Endodermal cell (in vitro differentiated cells): ENCODE data around the gene EXD3. TPM values are rescaled to one million over a fixed set of nuclear protein-coding genes. Genes with fewer than 3 reads are reported as not detected.
A peak's percentile ranks its signal among the peaks of the same experiment; 100 is the strongest.

Experiments used
- DNase-seq: peaks from one replicate; pipeline ENCODE4 v3.0.0-alpha.2; 2017
- H3K27ac ChIP-seq: 2 replicates; pipeline ENCODE4 v1.5.1; 2013; ENCODE audit warnings: mild to moderate bottlenecking, low read depth, low read length, moderate library complexity
- H3K27me3 ChIP-seq: 2 replicates; pipeline ENCODE4 v1.6.1; 2013; ENCODE audit warnings: mild to moderate bottlenecking, low read length, moderate library complexity; ENCODE audit not compliant: insufficient read depth, control insufficient read depth, poor library complexity, severe bottlenecking
- H3K36me3 ChIP-seq: 2 replicates; pipeline ENCODE4 v1.7.0; 2013; ENCODE audit warnings: mild to moderate bottlenecking, low read length, moderate library complexity; ENCODE audit not compliant: control insufficient read depth, insufficient read depth
- H3K4me1 ChIP-seq: one replicate; pipeline ENCODE4 v1.7.0; 2013; ENCODE audit warnings: low read length; ENCODE audit not compliant: control insufficient read depth, insufficient read depth
- H3K4me3 ChIP-seq: 2 replicates; pipeline ENCODE4 v1.5.1; 2013; ENCODE audit warnings: mild to moderate bottlenecking, low read length, moderate library complexity
- H3K9ac ChIP-seq: 2 replicates; pipeline ENCODE4 v1.6.1; 2013; ENCODE audit warnings: mild to moderate bottlenecking, low read length, moderate library complexity; ENCODE audit not compliant: poor library complexity, severe bottlenecking; ENCODE audit errors: extremely low read depth
- H3K9me3 ChIP-seq: 2 replicates; pipeline ENCODE4 v1.6.1; 2013; ENCODE audit warnings: mild to moderate bottlenecking, low read length, moderate library complexity; ENCODE audit not compliant: control insufficient read depth
- H3K27ac Mint-ChIP-seq: 2 replicates; pipeline ENCODE4 v1.8.0; 2020; ENCODE audit warnings: mixed read lengths
- H3K27me3 Mint-ChIP-seq: 2 replicates; pipeline ENCODE4 v1.8.0; 2021; ENCODE audit warnings: mild to moderate bottlenecking, mixed read lengths; ENCODE audit not compliant: insufficient read depth
- H3K36me3 Mint-ChIP-seq: 2 replicates; pipeline ENCODE4 v1.8.0; 2020; ENCODE audit warnings: low read depth, mixed read lengths
- H3K4me1 Mint-ChIP-seq: 2 replicates; pipeline ENCODE4 v1.8.0; 2020; ENCODE audit warnings: mixed read lengths
- H3K4me3 Mint-ChIP-seq: 2 replicates; pipeline ENCODE4 v1.8.0; 2020; ENCODE audit warnings: mild to moderate bottlenecking, moderate library complexity, mixed read lengths
- H3K9me3 Mint-ChIP-seq: 2 replicates; pipeline ENCODE4 v1.8.0; 2020; ENCODE audit warnings: mild to moderate bottlenecking, mixed read lengths
- WGBS, 2 experiments: methylation state at CpG; one replicate each; pipeline versions ENCODE4 v1.1.5 to v1.1.7; 2013; ENCODE audit warnings: missing lambda C conversion rate in 2 of 2, mixed read lengths in 1 of 2; ENCODE audit not compliant: insufficient coverage in 1 of 2, insufficient read length in 1 of 2; 5-methylcytosine and 5-hydroxymethylcytosine counted together
- total RNA-seq, 2 donors: library from RNA; stranded (reverse); fragmentation: NEBNext Ultra II Directional in 1 of 2; extraction: Animal tissue kit (Norgen Biotek cat#: 25700) in 1 of 2; gene quantifications; 2 replicates in 1 of 2; 3 replicates in 1 of 2; pipeline ENCODE4 v1.2.1, GENCODE V29; 2021
- TF ChIP-seq, protein P1 (sequence below): fragments of 200-600 bp; sonication (generic); conservative IDR thresholded peaks from 2 replicates; pipeline ENCODE4 v1.5.0; 2021; ENCODE audit warnings: antibody characterized with exemption, mild to moderate bottlenecking

Gene EXD3
- total RNA-seq, 2 donors from 2014 or later = 15.5 to 31.0 TPM

DNA sequence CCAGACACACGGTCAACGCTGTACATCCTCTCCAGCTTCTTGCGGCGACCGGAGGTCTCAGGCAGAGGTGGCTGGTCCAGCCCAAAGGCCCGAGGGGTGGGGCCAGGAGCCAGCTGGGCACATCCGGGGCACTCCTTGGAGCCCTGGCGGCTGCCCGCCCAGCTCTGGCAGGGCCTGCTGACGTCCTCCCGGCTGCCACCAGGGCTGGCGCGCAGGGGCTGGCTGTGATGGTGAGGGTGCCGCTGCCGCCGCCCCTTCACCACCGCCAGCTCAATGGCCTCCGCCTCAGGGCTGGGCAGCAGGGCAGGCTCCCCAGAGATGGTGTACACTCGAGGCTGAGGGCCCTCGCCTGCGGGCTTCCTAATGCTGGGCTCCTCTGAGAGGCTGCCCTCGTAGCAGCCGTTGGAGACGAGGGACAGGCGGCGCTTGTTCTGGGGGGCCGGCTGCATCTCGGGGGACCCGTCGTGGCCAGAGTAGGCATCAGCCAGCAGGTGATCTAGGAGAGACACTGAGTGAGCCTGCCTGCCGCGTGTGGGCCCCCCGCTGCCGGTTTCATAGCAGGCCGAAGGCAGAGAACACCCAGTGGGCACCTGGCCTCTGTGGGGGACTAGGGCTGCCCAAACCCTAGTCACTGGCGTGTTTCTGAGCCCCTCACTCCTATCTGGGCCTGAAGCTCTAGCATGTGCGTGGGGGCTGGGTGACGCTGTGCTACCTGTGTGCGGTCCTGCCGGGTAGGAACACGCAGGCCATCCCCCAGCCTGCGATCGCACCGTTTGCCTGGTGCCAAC lies 34.6 kb upstream of the EXD3 start:
- H3K9ac ChIP-seq = no peak overlapping the region
- no peaks in the 10 kb centered on the region for H3K9me3 ChIP-seq
- peaks cover 13% of the 10 kb centered on the region for H3K36me3 ChIP-seq
- Mint-ChIP-seq H3K9me3 (no peaks in the 10 kb centered on the region), H3K4me3 (peak overlapping the region; percentile 52), H3K36me3 (peaks cover 14% of the 10 kb centered on the region), H3K4me1 (peaks cover 1% of the 10 kb centered on the region), H3K27me3 (peaks cover 19% of the 10 kb centered on the region), H3K27ac (no peak overlapping the region)
- TF ChIP-seq, protein P1, sequence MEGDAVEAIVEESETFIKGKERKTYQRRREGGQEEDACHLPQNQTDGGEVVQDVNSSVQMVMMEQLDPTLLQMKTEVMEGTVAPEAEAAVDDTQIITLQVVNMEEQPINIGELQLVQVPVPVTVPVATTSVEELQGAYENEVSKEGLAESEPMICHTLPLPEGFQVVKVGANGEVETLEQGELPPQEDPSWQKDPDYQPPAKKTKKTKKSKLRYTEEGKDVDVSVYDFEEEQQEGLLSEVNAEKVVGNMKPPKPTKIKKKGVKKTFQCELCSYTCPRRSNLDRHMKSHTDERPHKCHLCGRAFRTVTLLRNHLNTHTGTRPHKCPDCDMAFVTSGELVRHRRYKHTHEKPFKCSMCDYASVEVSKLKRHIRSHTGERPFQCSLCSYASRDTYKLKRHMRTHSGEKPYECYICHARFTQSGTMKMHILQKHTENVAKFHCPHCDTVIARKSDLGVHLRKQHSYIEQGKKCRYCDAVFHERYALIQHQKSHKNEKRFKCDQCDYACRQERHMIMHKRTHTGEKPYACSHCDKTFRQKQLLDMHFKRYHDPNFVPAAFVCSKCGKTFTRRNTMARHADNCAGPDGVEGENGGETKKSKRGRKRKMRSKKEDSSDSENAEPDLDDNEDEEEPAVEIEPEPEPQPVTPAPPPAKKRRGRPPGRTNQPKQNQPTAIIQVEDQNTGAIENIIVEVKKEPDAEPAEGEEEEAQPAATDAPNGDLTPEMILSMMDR = no peak
- DNase-seq = no peak
- no peaks in the 10 kb centered on the region for H3K27me3 ChIP-seq
- no peak overlapping the region for H3K27ac ChIP-seq
- WGBS, 2 experiments = 95% methylated on average over 28 to 44 of the region's 44 CpGs
- H3K4me3 ChIP-seq = peak overlapping the region; percentile 77
- H3K4me1 ChIP-seq = peaks cover 4% of the 10 kb centered on the region

DNA sequence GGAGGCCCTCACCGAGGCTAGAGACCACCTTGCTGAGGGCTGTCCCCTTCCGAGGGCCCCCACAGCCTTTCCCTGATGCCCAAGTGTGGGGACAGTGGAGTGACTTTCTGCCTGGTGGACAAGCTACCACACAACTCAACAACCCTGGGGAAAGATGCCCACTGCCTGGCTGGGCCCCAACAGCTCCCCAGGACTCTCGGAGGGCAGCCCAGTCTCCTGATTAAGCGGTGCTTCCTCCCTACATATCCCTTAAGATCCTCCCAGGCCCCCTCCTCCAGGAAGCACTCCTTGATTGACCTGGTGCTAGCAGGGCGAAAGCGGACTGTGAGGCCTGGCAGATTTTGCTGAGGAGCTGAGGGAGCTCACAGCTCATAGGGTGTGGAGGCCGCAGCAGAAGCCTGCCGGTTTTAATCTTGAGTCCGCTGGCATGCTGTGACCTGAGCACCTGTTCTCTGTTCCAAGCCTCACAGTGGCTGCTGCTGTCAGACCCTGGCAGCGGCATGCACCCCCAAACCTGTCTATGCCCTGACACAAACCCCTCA lies 34.0 kb upstream of the EXD3 start:
- Mint-ChIP-seq H3K27ac (no peak overlapping the region), H3K27me3 (peaks cover 14% of the 10 kb centered on the region), H3K4me1 (peaks cover 1% of the 10 kb centered on the region), H3K9me3 (no peaks in the 10 kb centered on the region), H3K4me3 (no peak overlapping the region), H3K36me3 (peaks cover 14% of the 10 kb centered on the region)
- Histone ChIP-seq H3K9me3 (no peaks in the 10 kb centered on the region), H3K27me3 (no peaks in the 10 kb centered on the region), H3K9ac (no peak overlapping the region), H3K36me3 (peaks cover 19% of the 10 kb centered on the region), H3K4me1 (peaks cover 4% of the 10 kb centered on the region), H3K27ac (no peak overlapping the region), H3K4me3 (no peak overlapping the region)
- WGBS, 2 experiments = 94 to 95% methylated on average over 7 to 10 of the region's 10 CpGs
- DNase-seq = no peak
- TF ChIP-seq, protein P1 = no peak

DNA sequence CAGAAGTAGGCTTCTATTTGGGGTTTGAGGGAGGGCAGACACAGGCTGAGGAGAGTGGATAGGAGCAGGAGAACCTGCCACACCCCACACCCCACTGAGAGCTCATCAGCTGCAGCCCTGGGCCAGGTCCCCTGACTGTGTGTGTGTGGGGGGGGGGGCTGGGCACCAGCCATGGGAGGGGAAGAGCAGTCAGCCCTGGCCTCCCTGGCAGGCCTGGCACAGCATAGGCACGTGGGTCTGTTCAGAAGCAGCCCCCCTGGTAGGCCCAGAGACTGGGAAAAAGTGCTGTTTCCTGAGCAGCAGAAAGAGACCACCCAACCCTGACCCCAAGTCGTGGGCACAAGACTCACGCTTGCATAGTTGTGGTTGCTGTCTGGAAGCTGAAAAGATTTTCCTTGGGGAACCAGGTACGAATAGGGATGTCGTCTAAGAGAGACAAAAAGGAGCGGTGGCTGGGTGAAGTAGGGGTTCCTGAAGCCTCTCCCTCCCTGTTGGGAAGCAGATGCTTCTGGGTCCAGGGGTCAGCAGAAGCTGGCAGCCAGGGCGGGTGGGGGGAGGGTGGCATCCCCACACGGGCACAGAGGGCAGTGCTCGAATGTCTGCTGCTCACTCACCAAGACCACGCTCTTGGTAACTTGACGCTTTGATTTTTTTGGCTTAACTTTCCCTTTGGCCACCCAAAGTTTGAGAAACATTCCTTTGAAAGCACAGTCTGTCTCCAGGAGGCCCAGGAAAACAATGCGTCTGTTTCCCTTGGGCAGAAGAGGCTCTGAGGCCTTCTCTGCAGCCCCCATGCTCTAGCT lies 33.3 kb upstream of the EXD3 start:
- Histone ChIP-seq H3K36me3 (peaks cover 19% of the 10 kb centered on the region), H3K9ac (no peak overlapping the region), H3K9me3 (no peaks in the 10 kb centered on the region), H3K4me1 (peaks cover 4% of the 10 kb centered on the region), H3K27ac (no peak overlapping the region), H3K4me3 (no peak overlapping the region), H3K27me3 (no peaks in the 10 kb centered on the region)
- peaks cover 1% of the 10 kb centered on the region for H3K4me1 Mint-ChIP-seq
- TF ChIP-seq, protein P1 = no peak
- peaks cover 12% of the 10 kb centered on the region for H3K27me3 Mint-ChIP-seq
- WGBS, 2 experiments = 91 to 96% methylated on average over 12 of the region's 12 CpGs
- DNase-seq = no peak
- no peak overlapping the region for H3K4me3 Mint-ChIP-seq
- H3K36me3 Mint-ChIP-seq = peaks cover 14% of the 10 kb centered on the region
- no peaks in the 10 kb centered on the region for H3K9me3 Mint-ChIP-seq
- no peak overlapping the region for H3K27ac Mint-ChIP-seq
